K562 (cell line): ENCODE data around the gene PDZD2.

Experiments used
- ARNT ChIP-seq, 2 experiments: fragments of 450-650 bp; IDR thresholded peaks; 2 replicates each; pipeline ENCODE4 v1.6.1; 2016; ENCODE audit warnings: mild to moderate bottlenecking in 1 of 2
- ELF1 ChIP-seq: fragments of 200-800 bp; sonication (Bioruptor generic); IDR thresholded peaks from 2 replicates; pipeline ENCODE4 v1.6.1; 2016; ENCODE audit warnings: missing genetic modification characterization, missing compliant biosample characterization
- HDAC6 ChIP-seq: IDR thresholded peaks from 2 replicates; pipeline ENCODE4 v1.6.1; 2012; ENCODE audit warnings: low read depth, mild to moderate bottlenecking, control low read depth, inconsistent platforms, low read length, moderate library complexity
- NR1H2 ChIP-seq: sonication (generic); formaldehyde crosslinking; IDR thresholded peaks from 2 replicates; pipeline ENCODE4 v1.4.0; 2020; ENCODE audit warnings: mild to moderate bottlenecking, missing genetic modification reagents
- NR2C1 ChIP-seq, 2 experiments: fragments of 450-650 bp; IDR thresholded peaks; 2 replicates each; pipeline ENCODE4 v1.6.1; 2017; ENCODE audit warnings: mild to moderate bottlenecking in 2 of 2, antibody characterized with exemption in 1 of 2, inconsistent platforms in 1 of 2, missing compliant biosample characterization in 1 of 2, missing genetic modification characterization in 1 of 2
- PBX2 ChIP-seq, 2 experiments: IDR thresholded peaks in 1 of 2; conservative IDR thresholded peaks in 1 of 2; 2 replicates each; pipeline ENCODE4 v1.6.1; 2016; ENCODE audit warnings: low read depth in 2 of 2, mild to moderate bottlenecking in 1 of 2, missing compliant biosample characterization in 1 of 2, missing genetic modification characterization in 1 of 2, moderate library complexity in 1 of 2
- RAD21 ChIP-seq, 2 experiments: fragments of 250-450 bp in 1 of 2; fragments of 450-650 bp in 1 of 2; sonication (Bioruptor Pico) in 1 of 2; formaldehyde crosslinking in 1 of 2; IDR thresholded peaks in 1 of 2; conservative IDR thresholded peaks in 1 of 2; 2 replicates each; pipeline versions ENCODE4 v1.4.0 to v1.8.0; 2020 to 2022; ENCODE audit warnings: mild to moderate bottlenecking in 2 of 2, moderate library complexity in 1 of 2
- REST ChIP-seq, 2 experiments: fragments of 450-650 bp; formaldehyde crosslinking in 1 of 2; IDR thresholded peaks; 2 replicates each; pipeline versions ENCODE4 v1.4.0 to v1.6.1; 2014 to 2020; ENCODE audit warnings: mild to moderate bottlenecking in 2 of 2, borderline replicate concordance in 1 of 2, low read depth in 1 of 2
- TEAD2 ChIP-seq: fragments of 450-650 bp; IDR thresholded peaks from 2 replicates; pipeline ENCODE4 v1.6.1; 2016; ENCODE audit warnings: missing genetic modification characterization, control low read depth, missing compliant biosample characterization

- TF ChIP-seq NR1H2 (CRISPR knock-in tag) (no peak), HDAC6 (no peak), PBX2 (CRISPR knock-in tag; IDR thresholded peaks at IDR 0.05; ENCODE audit: low read depth) (no peak), PBX2 (tag; conservative IDR thresholded peaks at IDR 0.05; ENCODE audit: low read depth) (no peak), NR2C1 (IDR thresholded peaks at IDR 0.05) (no peak), NR2C1 (tag; IDR thresholded peaks at IDR 0.05) (no peak), ELF1 (tag) (no peak), REST (IDR thresholded peaks at IDR 0.05; ENCODE audit: borderline replicate concordance) (no peak), REST (CRISPR knock-in tag; IDR thresholded peaks at IDR 0.05; ENCODE audit: low read depth) (no peak), TEAD2 (no peak), RAD21 (CRISPR knock-in tag; conservative IDR thresholded peaks at IDR 0.05 in 1 of 2, IDR thresholded peaks at IDR 0.05 in 1 of 2) (no peak), ARNT (IDR thresholded peaks at IDR 0.05) (no peak)
Measured at GRCh38 chr5:31824869-31825517, 186.1 kb downstream of the PDZD2 start.
